ENCODE results near the gene N4BP2. TPM values are rescaled to one million over a fixed set of nuclear protein-coding genes. Genes with fewer than 3 reads are reported as not detected.
A peak's percentile ranks its signal among the peaks of the same experiment; 100 is the strongest.

N4BP2 gene
- total RNA-seq, 3 donors from 2014 or later, result 7.2 to 26.8 (median 12.1) TPM

GRCh38 chr4:40033613-40034012 is 23.0 kb upstream of the N4BP2 start:
- no peak for DNase-seq (ENCODE audit: low spot score in 2 of 2)
- no peaks in the 10 kb centered on the region for H3K36me3 ChIP-seq

GRCh38 chr4:40038977-40039376 is 17.7 kb upstream of the N4BP2 start:
- Histone ChIP-seq H3K9me3 (no peaks in the 10 kb centered on the region), H3K27me3 (no peaks in the 10 kb centered on the region), H3K4me1 (no peaks in the 10 kb centered on the region), H3K4me3 (no peak overlapping the region), H3K27ac (no peak overlapping the region), H3K36me3 (no peaks in the 10 kb centered on the region)
- TF ChIP-seq POLR2A (IDR thresholded peaks at IDR 0.05) (no peak), POLR2AphosphoS5 (IDR thresholded peaks at IDR 0.05) (no peak), CTCF (IDR thresholded peaks at IDR 0.05) (no peak)
- intact Hi-C loops (cut with DNase I; ENCODE audit: low total_unique reads), result no loop called here
- no peak for DNase-seq (ENCODE audit: low spot score in 2 of 2)

More at GRCh38 chr4:40033613-40034012, 23.0 kb upstream of the N4BP2 start:
- intact Hi-C loops (cut with DNase I; ENCODE audit: low total_unique reads), result no loop called here
- no peaks in the 10 kb centered on the region for H3K9me3 ChIP-seq
- H3K4me1 ChIP-seq, result no peaks in the 10 kb centered on the region
- H3K4me3 ChIP-seq, result no peak overlapping the region
- no peak for TF ChIP-seq POLR2AphosphoS5 (IDR thresholded peaks at IDR 0.05)
- TF ChIP-seq CTCF (IDR thresholded peaks at IDR 0.05), result no peak
- no peak for TF ChIP-seq POLR2A (IDR thresholded peaks at IDR 0.05)
- H3K27ac ChIP-seq, result no peak overlapping the region
- H3K27me3 ChIP-seq, result no peaks in the 10 kb centered on the region

- intact Hi-C loops (cut with DNase I; ENCODE audit: low total_unique reads), result loop anchor here (5.0 kb wide), 1 partner anchor 39 kb away; no protein-coding TSS in a partner anchor
- Histone ChIP-seq H3K27me3 (no peaks in the 10 kb centered on the region), H3K4me3 (no peak overlapping the region), H3K36me3 (no peaks in the 10 kb centered on the region), H3K4me1 (no peaks in the 10 kb centered on the region), H3K9me3 (no peaks in the 10 kb centered on the region), H3K27ac (no peak overlapping the region)
- TF ChIP-seq POLR2AphosphoS5 (IDR thresholded peaks at IDR 0.05), result no peak
- TF ChIP-seq POLR2A (IDR thresholded peaks at IDR 0.05), result no peak
- DNase-seq (ENCODE audit: low spot score in 2 of 2), result no peak
These were observed 15.7 kb upstream of the N4BP2 start for GRCh38 chr4:40040908-40041307.

GRCh38 chr4:40043786-40044185 is 12.9 kb upstream of the N4BP2 start:
- Histone ChIP-seq H3K36me3 (no peaks in the 10 kb centered on the region), H3K27ac (no peak overlapping the region), H3K4me3 (no peak overlapping the region), H3K9me3 (no peaks in the 10 kb centered on the region), H3K4me1 (no peaks in the 10 kb centered on the region), H3K27me3 (no peaks in the 10 kb centered on the region)
- intact Hi-C loops (cut with DNase I; ENCODE audit: low total_unique reads), result loop anchor here (5.0 kb wide), 1 partner anchor 41 kb away; no protein-coding TSS in a partner anchor
- TF ChIP-seq POLR2A (IDR thresholded peaks at IDR 0.05) (no peak), CTCF (IDR thresholded peaks at IDR 0.05) (no peak), POLR2AphosphoS5 (IDR thresholded peaks at IDR 0.05) (no peak)
- DNase-seq (ENCODE audit: low spot score in 2 of 2), result no peak

- peak in 1 of 2 donors; percentile 46 for DNase-seq (ENCODE audit: low spot score in 2 of 2)
- Histone ChIP-seq H3K27ac (no peak overlapping the region), H3K9me3 (no peaks in the 10 kb centered on the region), H3K36me3 (no peaks in the 10 kb centered on the region), H3K4me1 (no peaks in the 10 kb centered on the region), H3K4me3 (no peak overlapping the region), H3K27me3 (no peaks in the 10 kb centered on the region)
- no peak for TF ChIP-seq POLR2A (IDR thresholded peaks at IDR 0.05)
- TF ChIP-seq CTCF (IDR thresholded peaks at IDR 0.05), result no peak
- TF ChIP-seq POLR2AphosphoS5 (IDR thresholded peaks at IDR 0.05), result no peak
- intact Hi-C loops (cut with DNase I; ENCODE audit: low total_unique reads), result no loop called here
These were observed 10.2 kb upstream of the N4BP2 start for GRCh38 chr4:40046311-40046980.

All from breast epithelium (tissue), 4 donors.